Calu3 (cell line): ENCODE data around the gene DEAF1. TPM values are rescaled to one million over a fixed set of nuclear protein-coding genes. Genes with fewer than 3 reads are reported as not detected.
A peak's percentile ranks its signal among the peaks of the same experiment; 100 is the strongest.

Experiments
- BruUV-seq: library from RNA; stranded (reverse); fragments of 400-500 nt; replicated peaks from 2 replicates; lab custom pipeline; 2021; lab: Mats Ljungman, UMichigan
- CTCF ChIA-PET: fragments of 300-600 bp; sonication (Branson Sonifier 250); formaldehyde crosslinking; loops from one replicate; lab custom pipeline; 2022; ENCODE audit warnings: antibody characterized with exemption; lab: Charles Lee
- DNase-seq: peaks from one replicate; pipeline ENCODE4 v3.0.0; 2022
- H3K27ac Mint-ChIP-seq: one replicate; pipeline ENCODE4 v1.8.0; 2022; ENCODE audit warnings: mixed read lengths; ENCODE audit not compliant: unreplicated experiment
- H3K27me3 Mint-ChIP-seq: one replicate; pipeline ENCODE4 v1.8.0; 2022; ENCODE audit warnings: mixed read lengths; ENCODE audit not compliant: unreplicated experiment
- H3K36me3 Mint-ChIP-seq: one replicate; pipeline ENCODE4 v1.8.0; 2022; ENCODE audit warnings: mild to moderate bottlenecking, moderate library complexity, mixed read lengths; ENCODE audit not compliant: insufficient read depth, unreplicated experiment
- H3K4me1 Mint-ChIP-seq: one replicate; pipeline ENCODE4 v1.8.0; 2022; ENCODE audit warnings: mild to moderate bottlenecking, low read depth, mixed read lengths; ENCODE audit not compliant: unreplicated experiment
- H3K4me3 Mint-ChIP-seq: one replicate; pipeline ENCODE4 v1.8.0; 2022; ENCODE audit warnings: mild to moderate bottlenecking, low read depth, moderate library complexity, mixed read lengths; ENCODE audit not compliant: unreplicated experiment
- H3K9me3 Mint-ChIP-seq: one replicate; pipeline ENCODE4 v1.8.0; 2022; ENCODE audit warnings: low read depth, mixed read lengths; ENCODE audit not compliant: unreplicated experiment
- CTCF ChIP-seq: fragments of 200-600 bp; IDR thresholded peaks from one replicate; pipeline ENCODE4 v1.8.0; 2022; ENCODE audit warnings: antibody characterized with exemption; ENCODE audit not compliant: unreplicated experiment
- intact Hi-C: fragments of 100-400 bp; cut with micrococcal nuclease; formaldehyde crosslinking; loops from one replicate; pipeline ENCODE4 v1.10.0; 2022; ENCODE audit not compliant: unreplicated experiment
- total RNA-seq: library from RNA; stranded (reverse); gene quantifications from 2 replicates; pipeline ENCODE4 v1.2.3, GENCODE V29; 2022

The DEAF1 gene
- total RNA-seq, 1 experiment from 2014 or later: 57.0 TPM

GRCh38 chr11:706957-707816, 12.2 kb upstream of the DEAF1 start:
- peak; percentile 72 for DNase-seq
- BruUV-seq: TSS peak; percentile 36
- Mint-ChIP-seq H3K27me3 (no peaks in the 10 kb centered on the region), H3K9me3 (no peaks in the 10 kb centered on the region), H3K36me3 (peaks cover 67% of the 10 kb centered on the region), H3K4me3 (peak overlapping the region; percentile 88), H3K4me1 (peaks cover 33% of the 10 kb centered on the region), H3K27ac (peak overlapping the region; percentile 87)
- no peak for TF ChIP-seq CTCF
- CTCF ChIA-PET: interaction anchor here (0.7 to 1.5 kb wide), 3 partner anchors 11 to 68 kb away, joined by 3 to 8 read pairs (median 4); no protein-coding TSS in a partner anchor
- intact Hi-C loops: loop anchor here (10.0 kb wide), 1 partner anchor 142 kb away; the partner anchor contains the start of genes LMNTD2 and RASSF7

- Mint-ChIP-seq H3K4me1 (peaks cover 32% of the 10 kb centered on the region), H3K27ac (no peak overlapping the region), H3K36me3 (peaks cover 61% of the 10 kb centered on the region), H3K27me3 (no peaks in the 10 kb centered on the region), H3K9me3 (no peaks in the 10 kb centered on the region), H3K4me3 (peak overlapping the region; percentile 88)
- intact Hi-C loops: loop anchor here (10.0 kb wide), 1 partner anchor 142 kb away; the partner anchor contains the start of genes LMNTD2 and RASSF7
- TF ChIP-seq CTCF: peak; percentile 28
- peak; percentile 62 for DNase-seq
- BruUV-seq: no TSS peak
- CTCF ChIA-PET: interaction anchor here (1.1 to 1.5 kb wide), 2 partner anchors 10 to 69 kb away, joined by 4 to 8 read pairs; no protein-coding TSS in a partner anchor
Observed at GRCh38 chr11:706439-706956, 11.5 kb upstream of the DEAF1 start.

GRCh38 chr11:705646-706438, 10.8 kb upstream of the DEAF1 start, which contains the start of gene EPS8L2:
EPS8L2 (plus strand) TSS chr11:706231; CDS start chr11:709408, 3,177 bp downstream.
- Mint-ChIP-seq H3K36me3 (peaks cover 58% of the 10 kb centered on the region), H3K4me3 (peak within 1 kb of the TSS; percentile 88), H3K4me1 (peaks cover 25% of the 10 kb centered on the region), H3K9me3 (no peaks in the 10 kb centered on the region), H3K27ac (peak within 1 kb of the TSS; percentile 87), H3K27me3 (no peaks in the 10 kb centered on the region)
- no TSS peak for BruUV-seq
- no peak for TF ChIP-seq CTCF
- CTCF ChIA-PET: interaction anchor here (1.4 to 1.5 kb wide), 2 partner anchors 9 to 144 kb away, joined by 6 to 8 read pairs; no protein-coding TSS in a partner anchor
- intact Hi-C loops: loop anchor here (10.0 kb wide), 1 partner anchor 141 kb away; the partner anchor contains the start of genes LMNTD2 and RASSF7
- DNase-seq: peak; percentile 73
